GM18505 (cell line): ENCODE data around the gene CAMSAP2.

ENCODE experiments used
- ATAC-seq: cut with Tn5 transposase; IDR thresholded peaks from one replicate; pipeline ENCODE4 v1.9.1; 2021; ENCODE audit not compliant: unreplicated experiment
- POLR2A ChIP-seq: IDR thresholded peaks from 4 replicates; pipeline ENCODE4 v1.6.1; 2011; ENCODE audit warnings: borderline replicate concordance; ENCODE audit not compliant: insufficient read depth, insufficient read length; ENCODE audit errors: extremely low read depth

Gene CAMSAP2

DNA sequence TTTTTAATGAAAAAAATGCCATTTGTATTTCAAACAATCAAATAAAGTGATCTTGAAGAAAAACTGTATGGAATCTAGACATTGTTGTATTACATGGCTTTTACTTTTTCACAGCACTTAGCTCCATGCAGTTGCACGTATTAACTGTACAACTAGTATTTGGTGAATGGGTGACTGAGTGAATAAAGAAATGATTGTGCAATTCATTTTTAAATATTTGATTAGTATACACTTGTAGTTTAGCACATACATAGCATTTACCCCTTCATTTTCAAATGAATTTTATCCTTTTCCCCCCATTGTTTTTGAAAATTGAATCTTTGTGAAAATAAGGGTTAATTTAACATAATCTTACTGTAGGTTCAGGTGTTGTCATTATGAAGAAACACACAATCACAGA lies 79.6 kb downstream of the CAMSAP2 start:
- no peak for ATAC-seq
- TF ChIP-seq POLR2A, result no peak

DNA sequence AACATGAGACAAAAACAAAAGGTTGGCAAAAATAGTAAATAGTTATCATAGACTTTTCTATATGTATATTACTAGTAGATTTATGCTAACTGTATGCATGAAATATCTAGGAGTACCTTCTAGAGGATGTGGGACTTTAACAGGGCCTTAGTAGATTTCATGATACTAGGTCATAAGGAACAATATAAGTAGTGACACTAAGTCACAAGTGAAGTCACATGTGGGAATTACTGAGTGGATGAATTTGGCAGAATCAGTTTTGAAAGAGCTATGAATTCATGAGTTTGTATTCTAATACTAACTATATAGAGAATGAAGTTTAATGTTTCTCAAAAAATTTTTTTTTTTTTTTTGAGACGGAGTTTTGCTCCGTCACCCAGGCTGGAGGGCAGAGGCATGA lies 81.0 kb downstream of the CAMSAP2 start:
- no peak for TF ChIP-seq POLR2A
- no peak for ATAC-seq

DNA sequence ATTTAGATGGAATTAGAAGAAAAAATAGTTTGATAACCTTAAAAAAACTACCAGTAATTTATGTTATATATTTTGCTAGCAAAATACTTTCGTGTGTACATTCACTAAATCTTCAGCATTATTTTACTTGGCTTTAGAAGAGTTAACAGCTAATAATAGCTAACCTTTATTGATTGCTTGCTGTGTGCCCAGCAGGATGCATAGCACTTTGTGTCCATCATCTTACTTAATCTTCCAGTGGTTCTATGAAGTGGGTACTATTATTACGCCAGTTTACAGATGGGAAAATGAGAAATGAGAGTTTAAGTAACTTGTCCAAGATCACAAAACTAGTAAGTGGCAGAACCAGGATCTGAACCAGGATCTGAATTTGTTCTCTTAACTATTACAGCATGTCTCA lies 92.4 kb downstream of the CAMSAP2 start:
- no peak for ATAC-seq
- TF ChIP-seq POLR2A, result no peak

DNA sequence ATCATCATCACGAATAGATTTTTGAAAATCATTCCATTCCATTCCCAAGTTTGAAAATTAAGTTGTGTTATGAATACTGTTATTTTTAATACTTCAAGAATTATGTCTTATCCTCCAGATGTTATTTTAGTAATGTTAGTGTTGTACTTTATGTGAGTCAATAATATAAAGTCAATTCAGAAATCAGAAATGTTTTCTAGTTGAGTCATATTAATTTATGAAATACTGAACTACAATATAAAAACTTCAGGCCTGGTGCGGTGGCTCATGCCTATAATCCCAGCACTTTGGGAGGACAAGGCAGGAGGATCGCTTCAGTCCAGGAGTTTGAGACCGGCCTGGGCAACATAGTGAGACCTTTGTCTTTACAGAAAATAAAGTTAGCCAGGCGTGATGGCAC lies 95.7 kb downstream of the CAMSAP2 start:
- no peak for TF ChIP-seq POLR2A
- no peak for ATAC-seq

DNA sequence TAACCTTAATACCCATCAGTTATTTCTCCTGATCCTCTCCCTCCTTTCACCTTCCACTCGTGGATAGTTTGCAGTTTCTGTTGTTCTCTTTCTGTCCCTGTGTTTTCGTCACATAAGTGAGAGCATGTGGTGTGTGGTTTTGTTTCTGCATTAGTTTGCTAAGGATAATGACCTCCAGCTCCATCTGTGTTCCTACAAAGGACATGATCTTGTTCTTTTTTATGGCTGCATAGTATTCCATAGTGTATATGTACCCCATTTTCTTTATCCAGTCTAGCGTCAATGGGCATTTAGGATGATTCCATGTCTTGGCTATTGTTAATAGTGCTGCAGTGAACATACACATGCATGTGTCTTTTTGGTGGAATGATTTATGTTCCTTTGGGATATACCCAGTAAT lies 97.5 kb downstream of the CAMSAP2 start:
- TF ChIP-seq POLR2A, result no peak
- ATAC-seq, result no peak

DNA sequence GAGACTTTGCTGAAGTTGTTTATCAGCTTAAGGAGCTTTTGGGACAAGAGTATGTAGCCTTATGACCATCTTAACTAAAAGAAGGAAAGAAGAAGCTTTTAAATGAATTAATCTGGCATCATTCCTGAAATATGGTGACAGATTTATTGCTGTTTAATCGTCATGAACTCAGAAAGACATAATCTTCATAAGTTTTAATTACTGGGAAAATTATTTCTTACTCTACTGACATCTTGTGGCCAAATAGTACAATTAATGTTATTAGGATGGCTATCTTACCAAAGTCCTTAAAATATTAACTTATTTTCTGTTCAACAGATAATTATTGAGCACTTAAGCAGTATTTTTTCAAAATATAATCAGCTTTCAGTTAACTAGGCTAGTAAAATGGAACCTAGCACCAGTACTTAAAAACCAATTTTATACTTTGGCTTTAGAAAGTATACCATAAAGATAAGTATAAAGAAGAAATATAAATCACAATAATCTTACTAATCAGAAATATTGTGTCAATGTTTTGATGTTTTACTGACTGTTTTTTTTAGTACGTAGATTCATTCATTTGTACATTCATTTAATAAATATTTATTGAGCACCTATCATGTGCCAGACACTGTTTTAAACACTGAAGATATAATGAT lies 99.4 kb downstream of the CAMSAP2 start:
- no peak for TF ChIP-seq POLR2A
- no peak for ATAC-seq

DNA sequence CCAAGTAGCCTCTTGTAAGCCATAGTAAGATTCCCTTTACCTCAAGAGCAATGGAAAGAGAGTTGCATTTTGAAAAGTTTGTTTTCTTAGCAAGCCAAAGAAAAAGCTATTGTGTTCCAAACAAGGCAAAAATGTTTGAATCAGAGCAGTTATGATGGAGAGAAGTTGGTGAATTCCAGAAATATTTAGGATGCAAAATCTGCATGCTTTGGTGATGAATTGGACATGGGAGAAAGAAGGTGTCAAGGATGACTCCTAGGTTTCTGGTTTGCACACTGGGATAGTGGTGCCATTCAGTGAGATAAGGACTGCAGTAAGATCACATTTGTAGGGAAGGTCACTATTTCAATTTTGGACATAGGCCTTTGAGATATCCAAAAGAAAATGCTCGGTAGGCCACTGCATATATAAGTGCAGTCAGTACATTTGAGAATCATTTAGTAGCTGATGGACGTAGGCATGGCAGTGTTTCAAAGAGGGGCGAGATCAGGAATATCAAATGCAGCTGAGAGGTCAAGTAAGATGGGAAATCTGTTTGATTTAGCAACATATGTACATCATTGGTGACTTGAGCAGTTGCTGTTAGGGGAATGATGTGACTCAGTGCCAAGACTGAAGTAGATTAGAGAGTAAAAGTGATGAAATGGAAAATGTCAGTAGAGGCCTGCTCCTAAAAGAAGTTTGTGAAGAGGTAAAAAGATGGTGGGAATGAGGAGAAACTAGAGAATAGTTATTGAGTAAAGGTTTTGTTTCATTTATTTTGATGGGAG lies 100.2 kb downstream of the CAMSAP2 start:
- no peak for TF ChIP-seq POLR2A
- ATAC-seq, result no peak

DNA sequence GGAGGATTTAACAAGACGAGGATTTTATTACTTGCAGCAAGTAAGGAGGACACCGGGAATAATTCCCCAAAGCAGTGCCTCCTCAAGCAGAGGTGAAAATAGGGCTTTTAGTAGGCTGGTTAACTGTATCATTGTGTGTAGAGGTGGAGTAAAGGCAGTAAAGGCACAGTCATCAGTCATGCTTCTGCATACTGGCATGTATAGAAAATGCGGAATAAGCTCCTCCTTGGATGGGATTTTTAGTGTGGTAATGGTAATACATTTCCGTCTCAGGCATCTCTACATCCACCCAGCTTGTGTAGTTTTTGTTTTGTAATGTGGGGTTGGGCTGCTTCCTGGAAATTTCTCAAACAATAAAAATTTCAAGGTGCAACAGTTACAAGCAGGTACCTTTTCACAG lies 106.7 kb downstream of the CAMSAP2 start:
- no peak for ATAC-seq
- TF ChIP-seq POLR2A, result no peak

DNA sequence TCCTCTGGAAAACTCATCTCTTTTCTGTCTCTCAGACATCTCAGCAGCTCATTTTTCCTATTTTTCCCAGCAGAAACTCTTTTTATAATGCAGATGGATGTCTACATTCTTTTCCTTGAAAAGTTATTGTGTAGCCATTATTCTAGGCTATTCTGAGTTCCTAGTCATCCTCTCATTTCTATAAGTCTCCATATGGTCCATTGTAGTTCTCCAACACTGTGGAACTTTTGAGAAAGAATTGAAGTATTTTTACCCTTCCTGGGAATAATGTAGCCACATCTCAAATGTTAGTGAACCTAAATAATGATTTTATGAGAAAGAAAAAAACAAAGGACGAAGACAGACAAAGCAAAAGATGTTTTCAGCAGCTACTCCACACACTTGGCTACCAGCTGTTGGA lies 107.7 kb downstream of the CAMSAP2 start:
- TF ChIP-seq POLR2A, result no peak
- ATAC-seq, result no peak

DNA sequence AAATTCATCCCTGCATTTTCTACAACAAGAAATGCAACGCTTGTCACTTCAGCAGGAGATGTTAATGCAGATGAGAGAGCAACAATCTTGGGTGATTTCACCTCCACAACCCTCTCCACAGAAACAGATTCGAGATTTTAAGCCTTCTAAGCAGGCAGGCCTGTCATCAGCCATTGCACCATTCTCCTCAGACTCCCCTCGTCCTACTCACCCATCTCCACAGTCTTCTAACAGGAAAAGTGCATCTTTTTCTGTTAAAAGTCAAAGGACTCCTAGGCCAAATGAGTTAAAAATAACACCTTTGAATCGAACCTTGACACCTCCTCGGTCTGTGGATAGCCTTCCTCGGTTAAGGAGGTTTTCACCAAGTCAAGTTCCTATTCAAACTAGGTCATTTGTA lies 110.7 kb downstream of the CAMSAP2 start:
- TF ChIP-seq POLR2A, result no peak
- ATAC-seq, result no peak

DNA sequence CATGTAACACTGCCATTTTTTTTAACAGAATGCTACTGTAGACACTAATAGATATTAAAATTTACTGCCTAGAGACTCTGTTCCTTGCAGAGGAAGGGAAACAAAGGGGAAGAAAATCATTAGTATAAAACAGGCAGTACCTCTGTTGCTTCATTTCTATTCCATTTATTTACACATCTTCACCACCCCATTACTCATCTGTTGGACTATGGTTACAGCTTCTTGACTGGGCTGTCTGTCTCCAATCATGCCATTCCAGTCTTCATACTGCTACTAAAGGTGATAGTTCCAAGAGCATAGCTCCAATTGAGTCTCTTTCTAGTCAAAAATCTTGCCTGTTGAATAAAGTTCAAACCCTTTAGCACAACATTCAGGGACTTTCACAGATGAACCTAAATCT lies 111.9 kb downstream of the CAMSAP2 start:
- no peak for ATAC-seq
- no peak for TF ChIP-seq POLR2A

DNA sequence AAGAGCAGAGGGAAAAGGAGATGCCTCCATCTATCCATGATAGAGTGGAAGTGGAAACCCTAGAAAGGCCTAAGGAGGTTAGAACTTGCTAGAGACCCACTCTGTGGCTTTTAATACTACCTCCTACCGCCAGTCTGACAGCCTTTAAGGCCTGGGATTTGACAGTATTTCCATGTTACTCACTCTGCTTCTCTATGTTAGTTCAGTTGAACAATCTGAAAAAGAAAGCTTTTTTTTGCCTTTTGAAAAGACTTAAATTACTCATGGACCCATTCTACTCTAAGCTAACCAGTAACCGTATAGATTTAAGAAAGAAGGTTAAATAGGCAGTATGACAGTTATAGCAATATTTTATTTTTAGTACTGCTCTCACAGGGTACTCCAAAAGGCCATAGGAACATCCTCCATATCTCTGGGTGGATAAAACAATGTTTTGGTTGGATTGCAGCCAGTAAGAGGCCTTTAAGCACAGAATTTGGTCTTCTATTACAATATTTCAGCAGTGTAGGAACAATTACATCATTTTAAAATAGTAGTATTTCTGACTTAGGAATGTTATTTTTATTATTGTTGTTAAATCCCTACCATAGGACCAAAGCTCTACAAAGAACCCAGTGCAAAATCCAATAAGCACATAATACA lies 118.1 kb downstream of the CAMSAP2 start:
- no peak for ATAC-seq
- no peak for TF ChIP-seq POLR2A

DNA sequence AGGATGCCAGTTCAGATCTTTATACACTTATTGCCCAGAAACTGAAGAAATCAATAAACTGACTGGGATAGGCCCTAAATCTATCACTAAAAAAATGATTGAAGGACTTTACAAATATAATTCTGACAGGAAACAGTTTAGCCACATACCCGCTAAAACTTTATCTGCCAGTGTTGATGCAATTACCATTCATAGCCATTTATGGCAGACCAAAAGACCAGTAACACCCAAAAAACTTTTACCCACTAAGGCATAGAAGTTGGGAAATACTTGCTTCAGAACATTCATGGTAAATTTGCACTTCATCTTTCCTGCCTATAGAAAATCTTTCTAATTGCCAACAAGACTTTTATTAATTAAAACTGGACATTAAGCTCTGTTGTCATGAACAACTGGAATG lies 119.1 kb downstream of the CAMSAP2 start:
- no peak for TF ChIP-seq POLR2A
- ATAC-seq, result no peak
